ENCODE results near the gene USP53.

DNA sequence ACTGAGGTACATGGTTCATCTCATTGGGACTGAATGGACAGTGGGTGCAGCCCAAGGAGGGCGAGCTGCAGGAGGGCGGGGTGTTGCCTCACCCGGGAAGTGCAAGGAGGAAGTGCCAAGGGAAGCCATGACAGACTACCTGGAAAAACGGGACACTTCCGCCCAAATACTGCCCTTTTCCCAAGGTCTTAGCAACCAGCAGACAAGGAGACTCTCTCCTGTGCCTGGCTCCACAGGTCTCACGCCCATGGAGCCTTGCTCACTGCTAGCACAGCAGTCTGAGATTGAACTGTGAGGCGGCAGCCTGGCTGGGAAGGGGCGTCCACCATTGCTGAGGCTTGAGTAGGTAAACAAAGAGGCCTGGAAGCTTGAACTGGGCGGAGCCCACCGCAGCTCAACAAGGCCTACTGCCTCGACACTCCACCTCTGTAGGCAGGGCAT, 14.7 kb upstream of the USP53 start:
- TF ChIP-seq CTCF (IDR thresholded peaks at IDR 0.05; ENCODE audit: low read depth, low read length, poor library complexity, severe bottlenecking): no peak
- TF ChIP-seq EZH2phosphoT487 (IDR thresholded peaks at IDR 0.05; ENCODE audit: borderline replicate concordance, low read length): no peak
